Hypothalamus (tissue), 51 donors: ENCODE results near the gene ANXA4.

Source experiments
- DNase-seq, 51 donors: peaks; one replicate each; lab custom pipeline; 2025; lab: John Stamatoyannopoulos, UW

The ANXA4 gene

GRCh38 chr2:69833752-69834151, 91.8 kb downstream of the ANXA4 start:
- DNase-seq: no peak

- DNase-seq: no peak
Observed at GRCh38 chr2:69835666-69836065, 93.7 kb downstream of the ANXA4 start.

GRCh38 chr2:69836316-69836715, 94.4 kb downstream of the ANXA4 start:
- no peak for DNase-seq

- no peak for DNase-seq
Observed at GRCh38 chr2:69837533-69837932, 95.6 kb downstream of the ANXA4 start.

GRCh38 chr2:69843993-69844392, 102.1 kb downstream of the ANXA4 start:
- DNase-seq: no peak

GRCh38 chr2:69844560-69844959, 102.6 kb downstream of the ANXA4 start:
- no peak for DNase-seq

- no peak for DNase-seq
Observed at GRCh38 chr2:69846182-69847067, 104.5 kb downstream of the ANXA4 start.

GRCh38 chr2:69847068-69847828, 105.3 kb downstream of the ANXA4 start:
- no peak for DNase-seq

GRCh38 chr2:69848186-69848790, 106.4 kb downstream of the ANXA4 start:
- no peak for DNase-seq

- DNase-seq: no peak
Observed at GRCh38 chr2:69858261-69858660, 116.3 kb downstream of the ANXA4 start.

GRCh38 chr2:69863298-69863697, 121.4 kb downstream of the ANXA4 start:
- DNase-seq: no peak
